HEK293T (cell line): ENCODE data around the gene INPP5A.

ENCODE experiments used
- ARNT ChIP-seq: fragments of 450-650 bp; IDR thresholded peaks from 2 replicates; pipeline ENCODE4 v1.6.1; 2017; ENCODE audit warnings: mild to moderate bottlenecking
- BHLHE40 ChIP-seq: fragments of 450-650 bp; IDR thresholded peaks from 2 replicates; pipeline ENCODE4 v1.6.1; 2016; ENCODE audit warnings: mild to moderate bottlenecking, moderate library complexity, borderline replicate concordance
- ELF4 ChIP-seq: fragments of 450-650 bp; IDR thresholded peaks from 2 replicates; pipeline ENCODE4 v1.6.1; 2017; ENCODE audit warnings: antibody characterized with exemption
- FOXA1 ChIP-seq: fragments of 450-650 bp; IDR thresholded peaks from 2 replicates; pipeline ENCODE4 v1.6.1; 2016; ENCODE audit warnings: mild to moderate bottlenecking
- FOXM1 ChIP-seq: fragments of 450-650 bp; IDR thresholded peaks from 2 replicates; pipeline ENCODE4 v1.6.1; 2017; ENCODE audit warnings: mild to moderate bottlenecking, borderline replicate concordance
- LEF1 ChIP-seq: fragments of 450-650 bp; IDR thresholded peaks from 2 replicates; pipeline ENCODE4 v1.6.1; 2017; ENCODE audit warnings: mild to moderate bottlenecking, borderline replicate concordance
- TARDBP ChIP-seq: fragments of 450-650 bp; IDR thresholded peaks from 2 replicates; pipeline ENCODE4 v1.6.1; 2016
- ZNF384 ChIP-seq: fragments of 450-650 bp; IDR thresholded peaks from 2 replicates; pipeline ENCODE4 v1.6.1; 2016
- TF ChIP-seq, protein P1 (sequence below): fragments of 450-650 bp; IDR thresholded peaks from 2 replicates; pipeline ENCODE4 v1.6.1; 2016

DNA sequence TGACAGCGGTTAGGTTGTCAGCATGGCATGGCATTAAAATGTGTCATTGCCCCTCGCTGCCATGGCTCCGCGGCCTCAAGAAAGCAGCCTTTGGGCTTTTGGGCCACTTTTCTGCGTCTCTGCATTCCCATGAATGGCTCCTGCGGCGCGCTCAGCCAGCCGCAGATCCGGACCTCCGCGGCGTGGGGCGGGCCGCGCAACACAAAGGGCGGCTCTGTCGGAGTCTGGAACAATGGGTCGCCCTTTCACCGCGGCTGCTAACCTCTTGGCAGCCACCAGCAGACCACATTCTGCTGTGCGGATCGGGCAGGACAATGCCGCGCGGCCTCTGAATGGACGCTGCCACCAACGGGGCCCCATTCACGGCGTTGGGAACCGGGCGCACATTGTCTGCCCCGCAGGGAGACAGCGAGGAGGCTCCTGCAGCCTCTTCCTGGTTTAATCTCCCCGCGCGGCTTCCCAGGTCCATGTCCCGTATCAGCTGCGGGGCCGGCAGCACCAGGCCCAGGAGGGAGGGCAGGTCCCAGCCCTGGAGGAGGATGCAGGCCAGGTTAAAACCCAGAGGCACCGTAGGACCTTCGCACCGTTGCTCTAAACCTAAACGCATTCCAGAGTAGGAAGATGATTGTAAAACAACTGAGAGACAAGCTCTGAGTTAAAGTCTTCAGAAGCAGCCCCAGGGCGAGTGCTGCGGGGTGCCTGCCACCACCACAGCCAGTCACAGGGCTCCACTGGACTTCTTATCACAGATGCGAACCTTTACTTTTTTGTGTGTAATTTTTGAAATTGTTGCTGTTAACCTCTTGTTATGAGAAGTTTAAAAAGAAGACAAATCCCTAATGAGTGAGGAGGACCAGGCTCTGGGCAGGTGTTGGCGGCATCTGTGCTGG lies 176.8 kb downstream of the INPP5A start:
- TF ChIP-seq ARNT (no peak), LEF1 (no peak), ZNF384 (no peak), FOXM1 (no peak), BHLHE40 (no peak), FOXA1 (no peak), ELF4 (no peak), TARDBP (no peak)
- TF ChIP-seq, protein P1, sequence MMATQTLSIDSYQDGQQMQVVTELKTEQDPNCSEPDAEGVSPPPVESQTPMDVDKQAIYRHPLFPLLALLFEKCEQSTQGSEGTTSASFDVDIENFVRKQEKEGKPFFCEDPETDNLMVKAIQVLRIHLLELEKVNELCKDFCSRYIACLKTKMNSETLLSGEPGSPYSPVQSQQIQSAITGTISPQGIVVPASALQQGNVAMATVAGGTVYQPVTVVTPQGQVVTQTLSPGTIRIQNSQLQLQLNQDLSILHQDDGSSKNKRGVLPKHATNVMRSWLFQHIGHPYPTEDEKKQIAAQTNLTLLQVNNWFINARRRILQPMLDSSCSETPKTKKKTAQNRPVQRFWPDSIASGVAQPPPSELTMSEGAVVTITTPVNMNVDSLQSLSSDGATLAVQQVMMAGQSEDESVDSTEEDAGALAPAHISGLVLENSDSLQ: no peak
